ENCODE results near the gene ADGRV1.
"Not testable (repeated sequence)": the region's sequence is repeated elsewhere in the genome, so short reads cannot be mapped to it uniquely, and the experiment has no call there.

DNA sequence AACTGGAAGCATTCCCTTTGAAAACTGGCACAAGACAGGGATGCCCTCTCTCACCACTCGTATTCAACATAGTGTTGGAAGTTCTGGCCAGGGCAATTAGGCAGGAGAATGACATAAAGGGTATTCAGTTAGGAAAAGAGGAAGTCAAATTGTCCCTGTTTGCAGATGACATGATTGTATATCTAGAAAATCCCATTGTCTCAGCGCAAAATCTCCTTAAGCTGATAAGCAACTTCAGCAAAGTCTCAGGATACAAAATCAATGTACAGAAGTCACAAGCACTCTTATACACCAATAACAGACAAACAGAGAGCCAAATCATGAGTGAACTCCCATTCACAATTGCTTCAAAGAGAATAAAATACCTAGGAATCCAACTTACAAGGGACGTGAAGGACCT lies 128.9 kb downstream of the ADGRV1 start:
- not testable (repeated sequence) for TF ChIP-seq CTCF, POLR2A (IDR thresholded peaks at IDR 0.05)

All from thyroid gland (tissue), 4 donors.